NCI-H446 (cell line): Measurements from ENCODE around the gene PUM1.
"Not testable (repeated sequence)": the region's sequence is repeated elsewhere in the genome, so short reads cannot be mapped to it uniquely, and the experiment has no call there.

ENCODE experiments used
- DNase-seq, 2 experiments: peaks; one replicate each; lab custom pipeline; 2025; lab: John Stamatoyannopoulos, UW

The PUM1 gene

DNA sequence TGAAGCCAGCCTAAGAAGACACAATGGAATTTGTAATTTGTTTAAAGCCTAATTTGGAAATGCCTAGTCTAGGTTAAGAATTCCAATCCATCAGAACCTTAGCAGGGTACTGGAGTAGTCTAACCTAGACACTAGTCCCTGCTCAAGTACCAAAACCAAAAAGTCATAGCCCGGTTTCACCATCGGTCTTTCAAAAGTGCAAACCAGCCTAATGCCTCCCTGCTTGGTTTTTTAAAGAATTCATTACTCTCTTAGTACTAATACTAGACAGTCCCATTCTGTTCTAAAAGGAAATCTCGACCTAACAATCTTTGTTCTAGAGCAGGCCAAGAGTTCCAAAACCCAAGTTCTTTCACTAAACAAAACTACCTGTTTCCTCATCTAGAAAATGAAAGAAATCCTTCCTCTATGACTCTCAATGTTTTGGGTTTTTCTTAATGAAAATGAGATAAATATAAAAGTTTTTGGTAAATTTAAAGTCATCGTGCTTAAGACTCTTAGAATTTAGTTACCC is 2.6 kb downstream of the PUM1 start:
- DNase-seq: no peak

DNA sequence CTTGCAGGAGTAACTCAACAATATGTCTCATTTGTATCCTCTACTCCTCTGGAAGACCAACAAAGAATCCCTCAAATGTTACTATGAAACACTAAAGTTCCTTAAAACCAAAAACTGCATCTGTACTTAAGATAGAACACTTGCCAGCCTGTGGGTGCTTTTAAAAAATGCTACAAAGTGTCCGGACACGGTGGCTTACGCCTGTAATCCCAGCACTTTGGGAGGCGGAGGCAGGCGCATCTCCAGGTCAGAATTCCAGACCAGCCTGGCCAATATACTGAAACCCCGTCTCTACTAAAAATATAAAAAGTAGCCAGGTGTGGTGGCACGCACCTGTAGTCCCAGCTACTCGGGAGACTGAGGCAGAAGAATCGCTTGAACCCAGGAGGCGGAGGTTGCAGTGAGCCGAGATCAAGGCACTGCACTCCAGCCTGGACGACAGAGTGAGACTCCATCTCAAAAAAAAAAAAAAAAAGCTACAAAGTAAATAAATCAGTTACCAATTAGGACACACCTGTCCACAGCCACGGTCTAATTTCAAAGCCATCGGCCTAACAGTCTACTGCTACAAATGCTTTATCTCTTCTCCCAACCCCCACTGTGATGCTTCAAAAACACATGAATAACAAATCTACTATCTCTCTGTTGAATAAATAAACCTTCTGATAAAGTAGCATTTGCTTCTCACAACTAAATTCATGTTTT is 3.2 kb downstream of the PUM1 start:
- not testable (repeated sequence) for DNase-seq

DNA sequence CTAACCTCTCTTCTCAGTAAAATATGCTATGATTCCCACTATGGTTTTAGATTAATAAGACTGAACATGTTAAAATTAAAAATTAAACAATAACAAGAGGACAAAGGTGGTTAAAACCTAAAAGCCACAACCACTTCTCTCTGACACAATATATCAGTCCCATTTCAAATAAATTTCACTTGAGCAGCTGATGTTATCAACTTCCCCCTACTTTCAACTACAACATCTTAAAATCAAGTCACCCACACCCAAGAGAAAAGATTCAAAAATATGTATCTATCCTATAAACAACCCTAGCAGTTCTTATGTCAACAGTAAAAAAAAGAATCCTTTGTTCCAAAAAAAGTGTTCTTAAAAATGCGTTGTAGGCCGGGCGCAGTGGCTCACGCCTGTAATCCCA is 7.5 kb downstream of the PUM1 start:
- DNase-seq: no peak

DNA sequence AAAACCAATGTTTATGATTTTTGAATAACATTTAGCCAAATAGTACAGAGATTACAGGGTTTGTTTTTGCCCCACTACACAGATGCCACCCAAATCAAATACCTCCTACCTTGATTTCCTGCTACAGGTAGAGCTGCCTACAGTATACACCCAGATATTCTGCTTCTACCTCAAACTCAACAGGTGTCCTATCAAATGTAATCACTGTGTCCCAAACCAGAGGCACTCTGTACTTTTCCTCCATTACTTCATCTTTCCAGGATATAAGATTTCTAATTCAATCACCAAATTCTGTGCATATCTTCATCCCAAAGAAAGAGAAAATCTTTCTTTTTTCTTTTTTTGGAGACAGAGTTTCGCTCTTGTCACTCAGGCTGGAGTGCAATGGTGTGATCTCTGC is 9.6 kb downstream of the PUM1 start:
- DNase-seq: no peak

DNA sequence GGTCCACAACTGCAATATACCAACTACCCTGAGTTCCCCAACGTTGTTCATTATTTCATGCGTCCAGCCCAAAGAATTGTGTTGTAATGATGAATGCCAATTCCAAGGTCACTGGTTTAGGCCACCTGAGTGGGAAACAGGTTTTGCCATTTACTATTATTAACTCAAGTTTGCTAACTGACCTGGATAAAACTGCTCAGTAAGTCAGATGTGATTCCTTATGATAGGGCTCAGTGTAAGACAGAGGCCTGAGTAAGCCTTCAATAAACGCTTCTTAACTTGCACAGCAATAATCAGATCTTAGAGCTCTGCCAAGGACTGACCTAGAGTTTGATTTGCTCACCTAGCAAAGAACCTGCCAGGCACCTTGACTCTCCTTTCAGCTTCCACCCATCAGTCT is 10.0 kb downstream of the PUM1 start:
- no peak for DNase-seq

DNA sequence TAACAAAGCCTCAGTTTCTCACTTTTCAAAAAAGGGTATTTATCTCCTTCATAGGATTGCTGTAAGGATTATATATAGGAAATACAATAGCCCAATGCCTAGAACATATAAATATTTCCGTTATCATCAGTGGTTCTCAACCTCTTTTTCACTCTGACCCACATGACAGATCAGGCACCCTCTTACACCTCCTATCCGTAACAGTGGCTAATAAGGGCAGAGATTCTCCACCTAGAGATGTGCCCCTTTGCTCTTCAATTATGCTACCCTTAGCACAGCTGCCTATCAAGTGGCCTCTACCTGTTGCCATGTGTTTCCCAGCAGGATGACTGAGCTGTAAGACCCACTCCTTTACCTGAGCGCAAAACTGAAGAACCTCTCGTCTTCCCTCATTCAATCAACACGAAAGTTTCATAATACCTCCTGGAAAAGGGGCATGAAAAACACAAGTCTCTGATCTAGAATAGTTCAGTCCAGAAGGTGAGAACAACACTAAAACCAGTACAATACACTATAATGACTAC is 10.5 kb downstream of the PUM1 start:
- DNase-seq: no peak

DNA sequence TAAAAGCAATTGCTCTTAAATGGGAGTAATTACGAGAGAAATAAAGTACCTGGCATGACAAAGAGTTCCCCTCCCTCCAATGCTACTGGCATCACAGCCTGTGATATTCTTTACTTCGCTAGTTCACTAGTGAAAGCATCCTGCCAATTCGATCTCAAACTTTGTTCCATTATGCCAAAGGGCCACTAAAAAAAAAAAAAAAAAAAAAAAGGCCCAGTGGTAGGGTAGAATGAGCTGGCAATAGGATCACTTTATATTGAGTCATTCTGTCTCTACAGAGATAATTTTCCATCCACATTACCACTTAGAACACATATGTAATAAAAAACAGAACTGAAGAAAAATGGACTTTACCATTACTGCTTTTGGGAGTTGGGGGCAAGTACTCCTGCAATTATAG is 11.2 kb downstream of the PUM1 start:
- no peak for DNase-seq

DNA sequence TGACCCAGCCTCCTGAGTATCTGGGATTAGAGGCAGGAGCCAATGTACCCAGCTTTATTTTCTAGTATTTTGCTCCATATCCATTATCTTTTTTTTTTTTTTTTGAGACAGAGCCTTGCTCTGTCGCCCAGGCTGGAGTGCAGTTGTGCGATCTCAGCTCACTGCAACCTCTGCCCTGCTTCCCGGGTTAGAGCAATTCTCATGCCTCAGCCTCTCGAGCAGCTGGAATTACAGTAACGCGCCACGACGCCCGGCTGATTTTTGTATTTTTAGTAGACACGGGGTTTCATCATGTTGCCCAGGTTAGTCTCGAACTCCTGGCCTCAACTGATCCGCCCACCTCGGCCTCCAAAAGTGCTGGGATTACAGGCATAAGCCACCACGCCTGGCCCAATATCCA is 12.9 kb downstream of the PUM1 start:
- not testable (repeated sequence) for DNase-seq

DNA sequence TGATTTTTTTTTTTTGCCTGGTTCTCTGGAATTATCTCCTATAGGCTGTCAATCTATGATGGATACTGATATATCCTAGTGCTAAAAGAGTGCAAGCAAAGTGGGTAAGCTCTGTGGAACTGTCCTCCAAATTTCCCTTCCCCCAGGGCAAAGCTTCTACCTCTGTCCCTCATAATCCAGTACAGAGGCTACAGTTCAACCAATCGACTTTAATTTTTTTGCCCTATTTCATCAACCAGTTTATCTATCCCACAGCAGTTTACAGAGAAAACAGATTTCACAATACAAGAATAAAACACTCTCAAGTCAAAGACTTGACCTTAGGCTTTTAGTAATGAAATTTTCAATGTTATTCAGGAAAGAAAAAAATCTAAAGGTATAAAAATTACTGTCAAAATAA is 13.9 kb downstream of the PUM1 start:
- DNase-seq: no peak

DNA sequence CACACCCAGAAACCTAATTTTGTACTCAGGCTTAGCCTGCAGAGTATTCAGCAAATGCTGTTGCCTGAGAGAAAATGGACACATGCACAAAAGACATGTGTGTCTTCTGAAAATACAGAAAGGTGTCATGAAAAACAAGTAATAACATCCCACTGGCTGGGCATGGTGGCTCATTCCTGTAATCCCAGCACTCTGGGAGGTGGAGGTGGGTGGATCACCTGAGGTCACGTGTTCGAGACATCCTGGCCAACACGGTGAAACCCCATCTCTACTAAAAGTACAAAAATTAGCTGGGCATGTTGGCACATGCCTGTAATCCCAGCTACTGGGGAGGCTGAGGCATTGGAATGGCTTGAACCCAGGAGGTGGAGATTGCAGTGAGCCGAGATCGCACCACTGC is 18.0 kb downstream of the PUM1 start:
- not testable (repeated sequence) for DNase-seq

DNA sequence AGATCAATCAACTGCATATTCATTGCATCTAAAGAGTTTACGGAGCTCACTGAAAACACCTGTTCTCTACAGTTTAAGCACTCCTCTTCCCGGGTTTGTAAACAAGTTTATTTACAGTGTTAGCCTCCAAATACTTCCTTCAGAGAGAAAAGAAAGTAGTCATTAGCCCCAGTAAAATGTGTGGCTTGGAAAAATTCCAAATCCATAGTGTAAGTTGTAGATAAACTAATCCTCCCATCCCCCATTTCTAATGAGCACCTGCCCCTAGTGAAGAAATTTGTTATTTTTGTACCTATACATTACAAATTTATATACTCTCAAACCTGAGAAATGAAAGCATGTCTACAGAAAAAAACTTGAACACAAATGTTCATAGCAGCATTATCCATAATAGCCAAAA is 21.9 kb downstream of the PUM1 start:
- no peak for DNase-seq

DNA sequence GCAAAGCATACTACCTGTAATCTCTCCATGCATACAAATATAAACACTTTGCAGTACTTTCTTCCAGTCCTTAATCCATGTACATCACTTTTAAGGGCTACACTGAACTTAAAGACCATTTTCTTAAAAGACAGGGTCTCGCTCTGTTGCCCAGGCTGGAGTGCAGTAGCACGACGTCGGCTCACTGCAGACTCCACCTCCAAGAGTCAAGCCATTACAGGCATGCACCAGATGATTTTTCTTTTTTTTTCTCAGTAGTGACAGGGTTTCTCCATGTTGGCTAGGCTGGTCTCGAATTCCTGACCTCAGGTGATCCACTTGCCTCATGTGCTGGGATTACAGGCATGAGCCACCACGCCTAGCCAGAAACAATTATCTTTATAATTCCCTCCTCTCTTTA is 22.9 kb downstream of the PUM1 start:
- no peak for DNase-seq

DNA sequence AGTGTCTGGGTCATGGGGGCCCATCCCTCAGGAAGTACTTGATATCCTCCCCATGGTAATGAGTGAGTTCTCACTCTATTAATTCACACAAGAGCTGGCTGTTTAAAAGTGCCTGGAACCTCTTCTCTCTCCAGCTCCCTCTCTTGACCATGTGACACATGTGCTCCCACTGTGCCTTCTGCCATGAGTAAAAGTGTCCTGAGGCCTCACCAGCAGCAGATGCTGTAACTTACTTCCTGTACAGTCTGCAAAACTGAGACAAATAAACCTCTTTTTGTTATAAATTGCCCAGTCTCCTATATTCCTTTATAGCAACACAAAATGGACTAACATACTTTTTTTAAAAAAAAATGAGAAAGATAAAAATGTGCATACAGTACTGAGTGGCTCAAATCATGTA is 24.0 kb downstream of the PUM1 start:
- no peak for DNase-seq

DNA sequence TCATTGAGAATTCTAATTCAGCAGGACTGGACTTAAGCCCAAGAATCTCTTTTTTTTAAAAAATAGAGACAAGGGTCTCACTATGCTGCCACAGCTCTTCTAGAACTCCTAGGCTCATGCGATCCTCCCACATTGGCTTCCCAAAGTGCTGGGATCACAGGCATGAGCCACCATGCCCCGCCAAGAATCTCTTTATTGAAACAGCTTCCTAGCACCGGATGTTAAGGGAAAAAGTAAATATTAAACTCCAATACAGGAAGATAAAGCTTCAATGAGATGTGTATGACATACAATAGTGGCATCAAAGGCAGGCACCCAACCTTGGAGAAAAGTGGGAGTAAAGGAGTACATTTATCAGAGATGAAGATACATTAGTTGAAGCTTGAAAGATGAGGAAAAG is 25.5 kb downstream of the PUM1 start:
- DNase-seq: no peak

DNA sequence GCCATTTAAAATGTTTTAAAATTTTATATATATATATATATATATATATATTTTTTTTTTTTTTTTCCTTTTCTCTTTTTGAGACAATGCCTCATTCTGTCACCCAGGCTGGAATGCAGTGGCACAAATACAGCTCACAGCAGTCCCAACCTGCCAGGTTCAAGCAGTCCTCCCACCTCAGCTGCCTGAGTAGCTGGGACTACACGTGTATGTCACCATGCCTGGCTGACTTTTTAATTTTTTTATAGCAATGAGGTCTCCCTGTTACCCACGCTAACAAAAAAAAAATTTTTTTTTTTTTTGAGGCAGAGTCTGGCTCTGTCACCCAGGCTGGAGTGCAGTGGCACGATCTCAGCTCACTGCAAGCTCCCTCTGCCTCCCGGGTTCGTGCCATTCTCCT is 26.6 kb downstream of the PUM1 start:
- not testable (repeated sequence) for DNase-seq

DNA sequence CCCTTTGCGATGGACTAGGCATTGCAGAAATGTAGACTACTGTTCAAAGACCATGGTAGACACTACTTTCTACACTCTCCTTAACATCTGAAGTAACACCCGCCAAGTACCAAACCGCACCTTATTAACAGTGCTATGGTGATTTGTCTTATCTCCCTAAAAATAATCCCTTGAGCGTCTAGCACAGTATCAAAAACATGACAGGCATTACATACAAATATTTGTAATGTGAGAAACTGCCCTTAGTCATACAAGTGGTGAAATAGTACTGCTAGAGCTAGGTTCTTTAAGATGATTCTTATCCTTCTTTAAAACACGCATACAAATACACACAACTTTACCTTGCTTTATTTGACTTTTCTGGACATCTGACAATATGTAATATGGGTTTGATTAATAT is 27.2 kb downstream of the PUM1 start:
- DNase-seq: no peak

DNA sequence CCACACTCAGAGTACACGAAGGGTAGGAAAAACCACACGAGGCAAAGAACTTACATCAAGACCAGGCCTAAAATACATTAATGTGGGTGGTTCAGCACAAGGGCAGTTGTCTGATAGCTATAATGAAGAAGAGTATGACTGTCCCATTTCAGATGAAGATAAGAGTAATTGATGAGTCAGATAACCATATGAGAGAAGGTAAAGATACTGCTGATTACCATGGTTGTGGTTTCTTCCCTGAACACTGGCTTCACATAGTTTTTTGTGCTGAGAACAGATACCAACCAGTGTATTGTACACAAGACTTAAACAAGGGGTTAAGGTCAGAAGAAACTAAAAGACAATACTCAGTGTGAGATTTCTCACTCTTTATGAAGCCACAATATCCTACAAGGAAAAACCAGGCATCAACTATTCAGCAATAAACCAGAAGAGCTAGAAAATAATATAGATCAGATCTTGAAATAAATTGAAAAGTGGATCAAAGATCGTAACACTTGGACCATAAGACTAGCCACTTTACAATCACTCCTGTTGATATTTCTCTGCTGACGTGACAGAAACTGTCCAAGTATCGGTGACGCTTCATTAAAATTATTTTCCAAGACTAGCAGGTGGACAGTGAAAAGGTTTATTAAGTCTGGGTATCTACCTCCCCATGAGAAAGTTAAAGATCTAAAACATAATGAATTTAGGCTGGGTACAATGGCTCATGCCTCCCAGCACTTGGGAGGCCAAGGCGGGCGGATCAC is 28.6 kb downstream of the PUM1 start:
- DNase-seq: no peak

DNA sequence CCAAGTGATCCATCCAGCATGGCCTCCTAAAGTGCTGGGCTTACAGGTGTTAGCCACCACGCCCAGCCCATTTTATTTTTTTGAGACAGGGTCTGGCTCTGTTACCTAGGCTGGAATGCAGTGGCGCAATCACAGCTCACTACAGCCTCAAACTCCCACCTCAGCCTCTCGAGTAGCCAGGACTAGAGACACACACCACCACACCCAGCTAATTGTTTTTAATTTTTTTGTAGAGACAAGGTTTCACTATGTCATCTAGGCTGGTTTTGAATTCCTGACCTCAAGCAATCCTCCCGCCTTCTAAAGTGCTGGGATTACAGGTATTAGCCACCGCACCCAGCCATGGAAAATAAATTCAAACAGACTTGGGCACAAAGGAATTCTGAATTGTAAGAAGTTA is 31.9 kb downstream of the PUM1 start:
- DNase-seq: no peak

DNA sequence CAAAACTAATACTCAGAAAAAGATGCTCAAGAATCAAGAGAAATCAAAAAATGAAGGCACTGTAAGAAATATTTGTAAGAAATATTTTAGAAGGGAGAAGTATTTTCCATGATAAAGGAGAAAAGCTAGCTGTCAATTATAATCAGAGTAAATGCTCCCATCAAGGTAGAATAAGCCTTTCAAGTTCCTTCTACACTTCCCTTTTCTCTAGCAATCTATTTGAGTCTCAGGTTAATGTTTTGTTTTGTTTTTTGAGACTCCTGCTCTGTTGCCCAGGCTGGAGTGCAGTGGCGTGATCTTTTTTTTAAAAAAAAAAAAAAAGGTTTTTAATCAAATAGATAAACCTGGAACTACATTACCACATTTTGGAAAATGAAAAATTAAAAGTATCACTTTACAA is 33.3 kb downstream of the PUM1 start:
- no peak for DNase-seq

DNA sequence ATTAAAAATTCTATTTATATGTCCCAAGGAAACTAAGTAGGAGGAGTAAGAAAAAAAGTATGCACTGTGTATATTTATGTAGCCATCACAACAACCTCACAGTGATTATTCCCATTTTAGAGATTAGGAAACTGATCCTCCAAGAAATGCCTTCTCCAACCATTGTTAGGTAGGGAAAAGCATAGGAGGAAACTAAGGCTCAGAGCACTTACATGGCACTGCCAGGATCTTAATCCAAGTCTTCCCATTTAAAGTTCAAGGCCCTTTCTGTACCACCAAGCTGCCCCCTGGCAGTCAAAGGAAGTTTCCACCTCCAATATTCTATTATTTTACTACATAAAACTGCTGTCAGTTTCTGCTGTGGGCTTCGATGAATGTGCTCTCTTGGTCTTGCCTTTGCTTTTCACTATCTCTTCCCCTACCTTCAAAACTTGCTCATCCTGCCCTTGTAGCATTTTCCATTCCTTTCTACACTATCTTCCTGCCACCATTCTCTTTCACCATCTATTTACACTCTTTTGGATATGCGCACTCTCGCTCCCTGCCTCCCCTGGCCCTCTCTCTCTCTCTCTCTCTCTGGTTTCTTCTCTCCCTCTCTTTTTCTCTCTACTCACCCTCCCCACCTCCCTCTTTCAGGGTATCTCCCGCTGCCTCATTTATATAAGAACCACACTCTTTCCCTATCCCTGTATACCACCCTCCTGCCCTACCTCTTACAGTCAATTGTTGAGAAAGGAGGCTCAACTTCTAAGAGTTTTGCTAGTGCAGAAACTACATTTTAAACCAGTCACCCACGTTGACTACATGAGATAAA is 34.0 kb downstream of the PUM1 start:
- no peak for DNase-seq

DNA sequence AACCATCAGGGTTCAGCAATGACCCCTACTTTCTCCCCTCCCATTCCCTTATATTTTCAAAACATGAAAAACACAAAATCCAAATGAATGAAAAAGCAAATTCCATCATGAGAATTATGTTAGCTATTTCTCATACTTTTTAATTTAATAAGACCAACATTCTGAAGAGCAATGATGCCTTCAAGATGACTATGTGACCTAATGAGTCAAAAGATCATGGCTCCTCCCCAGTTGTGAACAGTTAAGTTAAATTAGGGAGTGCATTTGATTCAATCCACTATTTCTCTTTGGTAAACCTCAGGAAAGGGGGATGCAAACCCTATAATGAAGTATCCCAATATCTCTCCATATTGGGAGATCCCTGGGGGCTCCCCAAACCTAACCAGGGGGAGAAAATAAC is 36.5 kb downstream of the PUM1 start:
- no peak for DNase-seq

DNA sequence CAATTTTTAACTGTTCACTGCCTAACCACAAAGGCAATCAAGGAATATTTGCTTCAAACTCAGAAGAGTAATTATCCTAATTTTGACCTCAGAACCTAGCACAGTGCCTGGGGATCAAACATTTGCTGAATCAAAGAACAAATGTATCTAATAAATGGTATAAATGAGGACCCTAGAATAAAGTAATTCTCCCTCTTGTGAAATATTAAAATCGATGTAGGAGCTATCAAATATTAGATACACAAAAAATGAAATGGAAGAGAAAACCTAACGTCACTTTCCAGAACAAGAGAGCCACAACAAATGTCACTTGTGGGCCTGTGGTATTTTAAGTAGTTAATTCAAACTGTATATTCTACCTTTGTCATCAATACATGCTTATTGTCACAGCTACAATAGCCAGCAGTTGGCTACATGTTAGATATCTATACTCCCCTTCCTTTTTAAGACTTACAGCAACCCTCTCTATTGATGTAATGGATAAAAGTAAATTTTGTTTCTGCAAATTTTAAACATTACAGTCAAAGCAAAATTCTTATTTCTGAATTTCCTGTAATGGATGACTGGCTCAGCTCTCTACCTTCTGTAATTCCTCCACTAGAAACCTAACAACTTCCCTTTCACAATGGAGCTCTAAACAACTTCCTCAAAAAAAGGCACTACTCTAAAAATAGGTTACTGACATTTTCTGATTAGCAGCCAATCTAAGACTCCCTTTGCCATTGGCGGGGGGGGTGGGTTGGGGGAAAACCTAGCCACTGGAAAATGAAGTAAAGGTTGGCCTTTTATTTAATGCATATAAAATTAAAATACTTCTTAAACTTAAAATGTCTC is 37.6 kb downstream of the PUM1 start:
- DNase-seq: no peak
